Activated CD8-positive, alpha-beta memory T cell treated with anti-CD3 and anti-CD28 coated beads, Interleukin-2, amount 50 U/mL, for 1 hour (primary cell): ENCODE measurements around the gene TEDC2.

Experiments used
- DNase-seq: peaks from one replicate; pipeline ENCODE4 v3.0.0-alpha.2; 2020; ENCODE audit errors: extremely low read depth

The TEDC2 gene

GRCh38 chr16:2496223-2497115, 36.6 kb downstream of the TEDC2 start:
- DNase-seq = no peak

GRCh38 chr16:2497116-2497630, 37.3 kb downstream of the TEDC2 start:
- DNase-seq = no peak

DNA sequence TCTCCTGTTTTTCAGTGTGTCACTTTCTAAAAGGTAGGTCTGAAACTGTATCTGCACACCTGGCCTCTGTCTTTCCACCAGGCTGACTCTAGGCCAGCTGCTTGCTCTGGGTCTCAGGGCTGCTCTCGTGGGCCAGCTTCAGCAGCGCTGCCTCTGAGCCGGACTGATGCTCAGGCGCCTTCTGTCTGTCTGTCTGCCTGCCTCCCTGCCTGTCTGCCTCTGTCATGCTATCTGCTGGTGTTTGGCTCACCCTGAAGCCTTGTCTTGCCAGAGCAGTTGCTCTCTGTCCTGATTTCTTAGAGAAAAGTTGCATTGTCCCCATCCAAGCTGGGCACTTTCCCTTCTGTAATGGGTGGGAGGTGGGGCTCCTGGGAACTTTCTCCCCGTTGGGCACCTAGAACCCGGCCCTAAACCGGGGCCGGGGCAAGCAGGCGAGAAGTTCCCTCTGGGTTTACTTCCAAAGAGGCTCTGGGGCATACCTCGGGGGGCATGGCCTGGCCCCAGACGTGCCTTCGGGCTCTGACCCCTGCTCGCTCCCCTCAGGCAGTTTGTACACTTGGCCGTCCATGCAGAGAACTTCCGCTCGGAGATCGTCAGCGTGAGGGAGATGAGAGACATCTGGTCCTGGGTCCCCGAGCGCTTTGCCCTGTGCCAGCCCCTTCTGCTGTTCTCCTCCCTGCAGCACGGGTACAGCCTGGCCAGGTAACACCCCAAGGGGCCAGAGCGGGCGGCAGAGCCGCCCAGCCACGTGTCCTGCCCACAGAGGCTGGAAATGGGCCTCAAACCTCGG, 38.0 kb downstream of the TEDC2 start:
- no peak for DNase-seq

DNA sequence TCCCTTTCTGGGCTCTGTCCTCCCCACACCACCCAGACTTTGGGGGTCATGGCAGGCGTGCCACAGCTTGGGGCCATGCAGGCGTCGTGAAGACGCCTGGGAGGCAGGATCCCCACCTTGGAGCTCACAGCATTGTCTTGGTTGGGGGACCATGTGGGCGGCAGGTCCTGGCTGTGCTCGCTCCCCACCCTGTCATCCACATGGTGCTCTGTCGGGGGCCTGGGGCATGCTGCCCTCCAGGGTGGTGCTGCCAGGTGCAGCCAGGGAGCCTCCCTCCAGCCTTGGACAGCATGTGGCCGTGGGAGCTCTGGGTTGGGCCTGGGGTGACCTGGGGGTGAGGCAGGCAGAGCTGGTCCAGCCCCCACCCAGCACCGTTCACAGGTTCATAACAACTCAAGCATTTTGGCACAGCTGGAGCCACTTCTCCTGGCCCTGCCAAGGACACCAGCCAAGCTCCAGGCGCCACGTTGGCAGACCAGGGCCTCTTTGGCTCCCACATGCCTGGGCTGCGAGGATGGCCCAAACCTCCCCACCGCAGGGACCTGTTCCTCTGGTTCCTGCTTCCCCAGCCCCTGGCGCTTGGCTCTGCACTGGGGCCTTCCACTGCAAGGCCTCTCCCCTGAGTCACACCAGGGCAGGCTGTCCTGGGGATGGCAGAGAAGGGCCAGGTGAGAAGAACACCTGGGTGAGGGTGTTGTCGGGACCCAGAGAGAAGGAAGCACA, 38.8 kb downstream of the TEDC2 start:
- no peak for DNase-seq

- no peak for DNase-seq
These were observed 39.5 kb downstream of the TEDC2 start for GRCh38 chr16:2499454-2499853.

DNA sequence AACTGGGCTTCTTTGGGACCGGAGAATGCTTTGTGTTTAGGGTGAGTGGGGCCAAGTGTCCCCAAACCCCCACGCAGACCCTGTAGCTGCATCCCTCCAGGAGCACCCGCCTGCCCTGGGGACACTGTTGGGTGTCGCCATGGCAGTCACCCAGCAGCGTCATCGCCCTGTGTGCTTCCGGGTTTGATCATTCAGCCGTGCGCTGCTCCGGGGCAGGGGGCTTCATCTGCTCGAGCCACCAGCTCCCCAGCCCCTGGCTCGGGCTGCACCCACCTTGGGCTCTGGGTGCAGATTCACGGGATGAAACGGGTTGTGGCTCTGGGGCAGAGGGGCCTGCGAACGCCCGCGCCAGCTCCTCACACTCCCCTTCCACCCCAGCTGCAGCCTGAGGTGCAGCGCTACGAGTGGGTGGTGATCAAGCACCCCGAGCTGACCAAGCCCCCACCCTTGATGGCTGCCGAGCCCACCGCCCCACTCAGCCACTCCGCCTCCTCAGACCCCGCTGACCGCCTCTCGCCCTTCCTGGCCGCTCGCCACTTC, 40.1 kb downstream of the TEDC2 start:
- DNase-seq = no peak

- DNase-seq = no peak
These were observed 40.6 kb downstream of the TEDC2 start for GRCh38 chr16:2500430-2500917.

DNA sequence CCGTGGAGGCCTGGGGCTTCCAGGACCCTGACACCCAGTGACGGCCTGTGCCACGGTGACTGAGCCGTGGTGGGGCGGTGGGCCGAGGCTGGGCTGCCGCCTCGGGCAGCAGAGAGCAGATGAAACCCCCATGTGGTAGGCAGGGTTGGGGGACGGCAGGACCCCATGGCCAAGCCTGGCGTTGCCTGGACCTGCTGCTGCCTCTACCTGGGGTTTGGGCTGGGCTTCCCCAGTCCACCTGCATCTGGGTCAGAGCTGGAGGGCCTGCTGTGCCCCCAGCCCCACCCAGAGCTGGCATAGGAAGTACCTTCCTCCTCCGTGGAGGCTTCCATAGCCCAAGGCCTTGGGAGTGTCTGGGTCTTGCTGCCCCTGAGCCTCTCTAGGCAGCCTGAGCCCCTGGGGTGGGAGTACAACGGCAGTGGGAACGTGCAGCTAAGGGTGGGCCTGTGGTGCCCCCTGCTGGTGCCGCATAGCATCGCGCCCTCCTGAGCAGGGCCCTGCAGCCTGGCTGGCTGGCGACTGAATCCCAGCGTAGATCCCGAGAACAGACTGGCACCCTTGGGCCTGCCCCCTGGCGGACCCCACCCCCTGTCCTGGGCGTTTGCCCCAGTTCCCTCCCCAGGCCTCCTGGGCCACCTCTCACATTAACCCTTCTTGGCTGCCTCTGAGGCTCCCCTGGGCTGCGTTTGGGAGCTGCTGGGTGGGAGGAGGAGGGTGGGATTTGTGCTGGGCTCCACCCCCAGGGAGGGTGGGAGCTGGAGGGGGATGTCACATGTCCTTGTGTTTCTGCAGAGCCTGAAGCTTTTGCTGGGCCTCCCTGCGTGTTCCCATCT, 41.2 kb downstream of the TEDC2 start:
- DNase-seq = no peak

GRCh38 chr16:2501946-2502895, 42.3 kb downstream of the TEDC2 start:
- no peak for DNase-seq

DNA sequence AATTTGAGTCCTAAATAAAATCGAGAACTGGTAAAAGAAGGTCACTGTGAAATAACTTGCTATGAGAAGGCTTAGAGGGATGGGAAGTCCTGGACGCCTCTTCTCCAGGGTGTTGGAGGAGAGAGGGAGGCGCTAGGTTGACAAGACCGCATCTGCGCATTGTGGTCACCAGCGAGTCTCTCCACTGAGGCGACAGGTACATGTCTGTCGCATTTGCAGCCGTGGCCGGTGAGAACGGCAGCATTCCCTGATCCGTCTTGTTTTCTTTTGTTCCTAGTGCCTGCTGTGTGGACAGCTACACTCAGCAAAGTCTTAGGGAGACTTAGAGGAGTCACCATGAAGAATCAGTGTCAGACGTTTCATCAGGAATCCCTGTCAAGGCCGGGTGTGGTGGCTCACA, 45.8 kb downstream of the TEDC2 start:
- DNase-seq = no peak

DNA sequence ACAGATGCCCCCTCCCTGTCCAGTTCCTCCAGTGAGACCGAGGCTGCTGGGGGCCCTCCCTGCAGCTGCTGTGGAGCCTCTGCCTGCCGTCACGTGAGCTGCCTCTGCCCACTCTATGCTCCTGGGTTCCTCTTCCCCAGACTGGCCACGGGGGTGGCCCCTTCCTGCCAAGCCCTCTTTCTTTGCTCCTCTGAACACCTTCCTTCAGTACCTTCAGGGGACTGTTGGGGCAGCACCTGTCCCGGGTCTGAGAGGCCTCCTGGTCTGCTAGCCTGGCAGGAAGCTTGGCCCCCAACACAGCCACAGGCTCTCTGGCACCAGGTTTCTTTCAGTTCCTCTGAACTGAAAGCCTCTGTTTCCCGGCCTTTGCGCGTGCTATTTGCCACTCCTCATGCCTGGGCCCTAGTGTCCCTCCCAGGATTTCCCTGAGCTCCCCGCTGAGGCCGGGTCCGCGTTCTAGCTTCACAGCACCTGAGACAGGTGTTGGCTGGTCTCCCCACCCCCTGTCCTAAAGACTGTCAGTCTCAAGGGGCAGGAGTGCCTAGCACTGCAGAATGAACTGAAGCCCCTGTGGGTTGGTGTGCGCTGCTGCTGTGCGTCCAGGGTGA, 47.2 kb downstream of the TEDC2 start:
- no peak for DNase-seq

DNA sequence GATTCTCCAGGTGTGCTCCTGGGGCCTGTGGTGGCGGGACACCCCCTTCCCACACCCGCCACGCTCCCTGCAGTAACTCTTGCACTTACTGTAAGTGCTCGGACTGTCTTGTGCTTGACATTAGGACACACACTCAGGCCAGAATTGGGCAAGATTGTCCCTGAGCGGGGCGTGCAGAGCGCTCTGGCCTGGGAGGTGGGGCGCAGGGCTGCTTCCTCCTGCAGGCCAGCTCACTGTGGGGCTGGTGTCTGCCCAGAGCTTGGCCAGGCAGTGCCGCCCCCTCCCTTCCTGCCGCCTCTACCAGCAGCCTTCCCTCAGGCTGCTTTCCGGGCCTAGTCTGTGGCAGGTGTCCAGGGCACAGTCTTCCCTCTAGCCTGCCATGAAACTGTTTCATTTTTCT, 47.8 kb downstream of the TEDC2 start:
- DNase-seq = no peak

DNA sequence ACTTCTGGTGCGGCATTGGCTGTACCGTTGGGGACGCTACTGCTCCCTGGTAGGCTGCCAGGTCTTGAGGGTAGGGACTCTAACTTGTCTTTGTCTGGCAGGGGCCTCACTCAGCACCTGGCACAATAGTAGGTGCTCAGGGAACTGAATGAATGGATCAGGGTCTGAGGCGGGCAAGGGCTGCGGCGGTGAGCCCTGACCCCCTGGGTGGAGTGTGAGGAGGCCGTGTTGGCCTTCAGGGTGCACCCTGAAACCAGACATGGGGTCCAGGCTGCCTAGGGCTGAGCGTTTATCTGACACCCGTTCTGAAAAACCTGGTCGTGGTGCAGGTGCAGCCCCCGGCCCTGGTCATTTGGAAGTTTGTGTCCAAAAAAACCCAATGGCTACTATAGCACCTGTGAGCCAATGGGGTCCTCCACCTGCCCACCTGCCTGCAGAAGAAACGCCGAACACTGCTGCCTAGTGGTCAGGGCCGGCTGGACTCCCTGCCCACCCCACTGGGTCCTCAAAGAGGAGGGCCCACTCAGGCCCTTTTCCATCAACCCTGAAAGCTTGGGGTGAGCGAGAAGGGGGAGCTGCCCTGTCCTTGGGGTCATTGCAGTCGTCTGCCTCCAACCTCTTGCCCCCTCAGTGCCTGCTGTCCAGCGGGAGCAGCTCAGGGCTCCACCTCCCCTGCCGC, 49.0 kb downstream of the TEDC2 start:
- DNase-seq = no peak

- DNase-seq = no peak
These were observed 51.4 kb downstream of the TEDC2 start for GRCh38 chr16:2511128-2511800.

GRCh38 chr16:2511996-2512734, 52.3 kb downstream of the TEDC2 start:
- DNase-seq = no peak

DNA sequence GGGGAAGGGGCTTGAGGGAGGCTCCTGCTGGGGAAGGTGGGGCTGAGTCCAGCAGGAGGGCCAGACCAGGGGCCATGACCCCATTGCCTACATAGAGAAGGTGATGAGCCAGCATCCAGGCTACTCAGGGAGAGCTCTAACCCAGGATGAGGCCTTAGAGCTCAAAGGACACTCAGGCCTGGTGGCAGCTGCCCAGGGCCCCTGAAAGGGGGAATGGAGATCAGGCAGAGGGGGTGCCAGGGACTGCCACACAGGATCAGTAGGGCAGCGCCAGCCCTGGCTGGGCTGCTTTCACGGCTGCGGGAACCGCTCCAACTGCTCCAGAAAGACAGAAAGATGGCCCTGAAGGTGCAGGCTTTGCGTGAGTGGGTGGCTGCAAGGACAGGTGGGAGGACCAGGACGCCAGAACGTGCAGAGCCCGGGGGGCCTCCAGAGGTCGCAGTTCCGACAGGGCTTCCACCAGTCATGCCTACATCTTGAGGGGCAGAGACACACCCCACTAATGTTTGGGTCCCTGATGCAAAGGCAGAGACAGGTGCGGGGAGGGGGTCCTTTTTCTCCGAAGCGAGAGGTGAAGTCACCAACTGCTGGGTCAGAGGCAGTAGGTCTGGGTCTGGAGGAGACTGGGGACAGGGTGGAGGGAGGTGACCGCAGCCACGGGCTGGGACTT, 53.0 kb downstream of the TEDC2 start:
- DNase-seq = no peak
